Left renal pelvis (tissue), 4 donors: Measurements from ENCODE around the gene IL34. TPM values are rescaled to one million over a fixed set of nuclear protein-coding genes. Genes with fewer than 3 reads are reported as not detected.

ENCODE experiments used
- DNase-seq, 4 donors: peaks; one replicate each; pipeline ENCODE4 v3.0.0-alpha.2; 2013; ENCODE audit warnings: low read depth in 4 of 4, low spot score in 3 of 4
- polyA plus RNA-seq, 4 donors: library from polyadenylated mRNA; unstranded; fragments of 120-200 nt; gene quantifications; one replicate each; pipeline ENCODE4 v1.2.1, GENCODE V29; 2013; ENCODE audit not compliant: insufficient read length in 4 of 4

Gene IL34
- polyA plus RNA-seq, 4 donors, result 1.0 to 5.5 (median 1.1) TPM

DNA sequence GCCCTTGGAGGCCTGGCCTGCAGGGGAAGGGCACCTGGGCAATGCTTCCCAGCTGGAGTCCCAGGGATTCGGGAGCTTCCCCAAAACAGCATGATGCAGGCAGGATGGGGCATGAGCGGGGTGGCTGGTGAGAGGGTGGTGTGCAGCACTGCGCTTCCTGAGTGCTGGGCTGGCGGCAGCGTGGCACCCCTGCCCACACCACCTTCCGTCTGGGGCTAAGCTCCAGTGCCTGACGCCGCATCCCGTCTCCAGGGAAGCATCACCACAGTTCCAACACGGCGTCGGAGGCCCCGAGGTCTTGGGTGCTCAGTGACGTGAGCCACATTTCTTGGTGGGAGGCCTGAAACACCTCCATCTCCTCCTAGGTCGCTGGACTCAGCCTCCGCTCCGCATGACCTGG lies 53.3 kb downstream of the IL34 start:
- no peak for DNase-seq

DNA sequence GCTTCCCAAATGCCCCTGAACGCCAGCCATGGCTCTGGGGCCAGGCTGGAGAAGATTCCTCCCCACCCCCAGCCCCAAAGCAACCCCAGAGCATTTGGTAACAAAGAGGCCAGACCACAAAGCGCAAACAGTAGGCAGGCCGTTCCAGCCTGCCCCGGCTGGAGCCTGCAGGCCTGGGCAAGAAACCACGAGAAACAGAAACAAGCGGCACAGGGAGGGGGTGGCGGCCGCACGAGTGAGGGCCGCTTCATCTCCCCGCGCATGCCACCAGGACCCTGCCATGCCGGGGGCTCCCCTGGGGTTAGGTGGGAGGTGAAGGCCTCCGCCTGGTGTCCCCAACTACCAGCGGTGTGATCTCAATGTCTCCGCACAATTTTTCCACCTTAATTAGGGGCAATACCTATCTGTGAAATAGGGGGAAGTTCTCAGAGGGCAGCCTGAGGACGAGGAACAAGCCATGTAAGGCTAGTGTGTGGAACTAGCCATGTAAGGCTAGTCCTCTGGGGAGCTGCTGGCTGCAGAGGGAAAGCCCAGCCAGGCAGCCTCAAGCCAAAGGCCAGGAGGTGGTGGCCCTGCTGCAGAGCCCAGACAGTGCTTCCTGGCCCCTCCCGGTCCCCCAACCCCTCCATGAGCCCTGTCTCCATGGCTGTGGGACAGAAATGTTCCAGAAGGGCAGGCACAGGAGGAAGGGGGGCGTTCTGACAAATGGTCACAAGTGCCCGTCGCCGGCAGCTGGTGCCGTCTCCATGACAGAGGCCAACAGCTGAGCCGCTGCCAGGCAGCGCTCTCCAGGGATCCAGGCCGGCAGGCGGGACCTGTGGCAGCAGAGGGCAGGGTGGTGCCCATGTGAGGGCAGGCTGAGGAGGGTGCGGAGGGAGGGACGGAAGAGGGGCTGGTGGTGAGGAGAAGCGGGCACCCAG lies 54.0 kb downstream of the IL34 start:
- no peak for DNase-seq

DNA sequence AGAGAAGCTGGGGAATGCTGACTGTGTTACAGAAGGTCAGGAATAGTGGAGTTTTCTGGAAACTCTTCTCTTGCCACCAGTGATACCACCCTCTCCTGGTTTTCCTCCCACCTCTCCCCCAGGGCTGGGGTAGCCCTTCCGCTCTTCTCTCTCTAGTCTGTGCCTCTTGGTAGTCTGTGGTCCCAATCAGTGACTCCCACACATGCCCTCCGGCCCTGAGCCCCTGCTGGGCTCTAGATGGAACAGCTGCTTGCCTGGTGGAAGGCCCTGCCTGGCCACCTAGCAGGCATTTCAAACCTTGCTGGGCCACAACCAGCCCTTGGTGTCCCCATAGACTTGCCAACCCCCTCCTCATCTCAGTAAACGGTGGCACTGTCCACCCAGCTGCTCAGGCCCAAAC lies 54.7 kb downstream of the IL34 start:
- DNase-seq, result no peak

DNA sequence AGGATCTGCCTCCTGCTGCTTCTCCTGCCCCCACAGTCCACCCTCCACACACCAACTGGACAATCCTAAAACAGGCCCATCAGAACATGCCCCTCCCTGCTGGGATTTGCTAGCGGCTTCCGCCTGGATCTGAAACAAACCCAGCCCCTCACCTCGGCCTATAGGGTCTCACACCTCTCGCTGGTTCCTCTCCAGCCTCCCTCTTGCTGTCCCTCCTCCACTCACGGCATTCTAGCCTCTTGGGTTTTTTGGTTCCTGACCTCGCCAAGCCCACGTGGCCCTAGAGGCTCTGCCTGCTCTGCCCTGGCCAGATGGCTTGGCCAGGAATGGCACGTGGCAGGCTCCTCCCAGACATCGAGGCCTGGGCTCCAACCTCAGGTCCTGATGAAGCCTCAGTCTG lies 55.2 kb downstream of the IL34 start:
- DNase-seq, result no peak

DNA sequence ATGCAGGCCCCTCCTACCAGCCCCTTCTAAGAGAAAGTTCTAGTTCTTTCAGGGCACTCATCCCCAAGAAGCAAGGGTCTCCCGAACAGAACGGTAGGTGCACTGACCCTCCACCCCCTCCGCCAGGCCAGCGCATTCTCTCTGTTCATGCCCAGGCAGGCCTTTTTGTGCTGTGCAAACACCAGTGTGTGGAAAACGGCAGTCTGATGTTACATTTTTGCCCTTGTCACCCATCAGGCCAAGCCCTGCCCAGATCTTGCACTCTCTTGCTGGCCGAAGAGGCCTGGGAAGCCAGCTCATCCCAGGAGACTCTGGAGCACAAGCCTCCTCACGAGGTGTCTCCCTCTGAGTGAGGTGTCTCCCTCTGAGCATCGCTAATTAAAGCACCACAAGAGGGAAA lies 55.6 kb downstream of the IL34 start:
- no peak for DNase-seq

DNA sequence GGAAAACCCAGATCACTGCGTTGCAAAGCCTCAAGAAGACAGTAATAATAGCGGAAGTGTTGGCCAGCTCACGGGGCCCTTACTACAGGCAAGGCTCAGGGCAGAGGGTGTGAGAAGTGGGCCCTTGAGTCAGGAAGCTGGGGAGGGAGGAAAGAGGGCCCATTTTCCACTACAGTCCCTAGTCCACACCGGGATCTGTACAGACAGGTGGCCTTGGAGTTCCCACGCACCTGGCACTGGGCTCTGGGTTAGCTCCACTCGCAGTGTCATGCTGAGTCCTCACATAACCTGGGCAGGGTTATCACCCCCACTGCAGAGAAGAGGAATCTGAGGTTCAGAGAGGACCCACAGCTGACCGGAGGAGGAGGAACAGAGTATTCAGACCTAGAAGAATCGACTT lies 56.3 kb downstream of the IL34 start:
- DNase-seq, result no peak

DNA sequence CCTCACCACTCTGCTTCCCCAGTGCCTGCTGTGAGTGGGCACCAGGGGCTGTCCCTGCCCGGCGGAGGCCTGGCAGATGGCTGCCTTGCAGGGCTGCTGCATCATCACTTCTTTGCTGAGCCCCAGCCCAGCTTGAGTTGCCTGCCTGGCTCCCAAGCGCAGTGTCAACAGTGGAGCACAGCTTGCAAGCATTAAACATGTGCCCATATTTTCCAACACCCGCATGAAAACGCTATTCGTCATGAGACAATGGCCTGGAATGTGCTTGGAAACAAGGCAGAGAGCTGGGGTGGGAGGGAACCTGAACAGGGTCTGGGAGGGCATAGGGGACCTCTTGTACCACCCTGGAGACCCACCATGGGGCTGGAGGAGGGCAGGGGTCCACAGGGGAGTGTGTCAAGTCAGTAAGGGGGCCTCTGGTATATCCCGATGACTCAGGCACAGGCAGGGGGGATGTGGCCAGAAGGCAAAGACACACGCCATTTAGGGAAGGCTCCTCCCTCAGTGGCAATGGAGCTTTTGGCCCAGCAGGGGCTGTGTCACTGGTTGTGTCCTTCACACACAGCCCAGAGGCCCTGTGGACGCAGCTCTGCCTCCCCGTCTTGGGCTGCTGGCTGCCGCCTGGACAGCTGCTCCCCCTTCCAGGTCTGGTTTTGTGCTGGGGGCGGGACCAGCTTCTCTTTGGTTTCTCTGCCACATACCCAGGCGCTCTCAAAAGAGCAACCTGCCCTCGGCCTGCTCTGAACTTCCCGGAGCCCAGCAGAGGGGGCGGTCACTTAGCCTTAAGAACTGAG lies 56.9 kb downstream of the IL34 start:
- DNase-seq, result no peak

DNA sequence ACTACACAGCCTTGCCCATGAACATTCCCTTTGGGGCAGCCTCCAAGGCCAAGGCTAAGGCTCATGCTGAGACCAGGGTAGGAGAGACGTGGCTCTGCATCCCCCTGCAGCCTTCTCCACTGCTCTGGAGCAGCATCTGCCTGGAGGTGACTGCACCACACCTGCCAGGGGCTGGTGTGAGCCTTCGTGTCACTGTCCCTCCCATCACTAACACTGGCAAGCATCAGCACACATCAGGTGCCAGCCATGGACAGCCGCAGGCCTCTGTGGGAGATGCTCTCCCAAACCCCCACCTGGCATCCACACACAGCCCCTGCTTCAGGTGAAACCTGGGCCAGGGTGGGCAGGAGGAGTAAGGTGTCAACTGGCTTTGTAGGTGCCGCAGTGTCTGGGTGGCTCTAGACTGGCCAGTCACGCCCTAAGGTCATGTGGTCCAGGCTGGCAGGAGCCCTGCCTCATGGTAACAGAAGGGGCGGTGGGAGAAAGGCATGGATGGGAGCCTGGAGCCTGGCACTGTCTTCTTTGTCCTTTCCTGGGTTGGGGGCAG lies 57.5 kb downstream of the IL34 start:
- no peak for DNase-seq

DNA sequence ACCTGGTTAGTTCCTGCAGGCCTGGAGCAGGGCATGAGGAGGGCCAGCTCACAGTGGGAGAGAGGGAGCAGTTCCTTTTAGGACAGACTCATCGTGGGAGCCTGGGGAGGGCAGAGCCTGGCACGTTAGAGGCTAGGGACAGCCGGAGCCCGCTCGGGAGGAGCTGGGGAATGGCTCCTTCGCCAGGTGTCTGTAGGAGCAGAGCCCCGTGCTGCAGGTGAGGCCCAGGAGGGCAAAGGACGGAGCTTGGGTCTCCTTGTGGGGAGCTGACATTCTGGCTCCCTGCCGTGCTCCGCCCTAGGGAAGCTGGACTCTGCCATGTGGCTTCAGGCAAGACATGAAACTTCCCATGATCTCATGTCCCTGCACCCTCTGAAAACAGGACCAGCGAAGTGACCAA lies 58.2 kb downstream of the IL34 start:
- DNase-seq, result no peak

DNA sequence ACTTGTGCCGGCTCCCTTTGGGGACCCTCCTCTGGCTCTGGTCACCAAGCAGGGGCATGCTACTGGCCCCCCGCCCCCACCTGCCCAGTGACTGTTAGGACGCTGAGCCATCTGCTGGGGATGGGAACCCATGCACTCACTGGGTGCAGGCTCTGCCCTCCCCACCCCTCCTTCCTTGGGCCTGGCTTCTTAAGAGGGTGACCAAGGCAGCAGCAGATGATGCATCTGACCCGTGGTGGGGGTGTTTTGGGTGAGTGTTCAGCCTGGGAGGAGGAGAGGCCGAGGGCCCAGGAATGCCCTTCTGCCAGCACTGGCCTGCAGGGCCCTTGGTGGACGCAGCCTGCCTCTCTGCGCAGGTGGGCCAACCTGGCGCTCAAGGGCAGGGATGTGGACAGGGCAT lies 58.7 kb downstream of the IL34 start:
- DNase-seq, result no peak

DNA sequence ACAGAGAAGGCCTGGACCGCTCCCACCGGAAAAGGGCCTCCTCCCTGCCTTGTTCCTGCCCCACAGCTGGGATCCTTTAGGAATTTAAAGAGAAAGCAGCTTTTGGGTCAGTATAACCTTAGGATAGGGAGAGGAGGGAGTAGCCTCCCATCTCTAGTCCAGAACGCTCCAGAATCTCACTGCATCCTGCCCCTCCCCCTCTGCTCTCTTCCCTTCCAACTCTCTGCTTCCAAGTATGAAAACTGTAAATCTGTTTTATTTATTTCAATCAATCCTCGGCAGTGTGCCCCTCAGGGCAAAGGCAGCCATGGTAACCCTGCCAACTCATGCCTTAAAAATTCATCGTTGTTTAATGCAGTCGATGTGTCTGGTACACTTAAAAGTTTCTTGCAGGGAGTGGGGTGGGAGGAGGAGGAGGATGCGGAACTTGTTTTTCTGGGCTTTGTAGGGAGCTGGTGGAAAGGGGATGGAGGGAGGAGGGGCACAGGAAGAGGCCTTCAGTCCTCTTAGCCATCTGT lies 60.6 kb downstream of the IL34 start:
- no peak for DNase-seq

DNA sequence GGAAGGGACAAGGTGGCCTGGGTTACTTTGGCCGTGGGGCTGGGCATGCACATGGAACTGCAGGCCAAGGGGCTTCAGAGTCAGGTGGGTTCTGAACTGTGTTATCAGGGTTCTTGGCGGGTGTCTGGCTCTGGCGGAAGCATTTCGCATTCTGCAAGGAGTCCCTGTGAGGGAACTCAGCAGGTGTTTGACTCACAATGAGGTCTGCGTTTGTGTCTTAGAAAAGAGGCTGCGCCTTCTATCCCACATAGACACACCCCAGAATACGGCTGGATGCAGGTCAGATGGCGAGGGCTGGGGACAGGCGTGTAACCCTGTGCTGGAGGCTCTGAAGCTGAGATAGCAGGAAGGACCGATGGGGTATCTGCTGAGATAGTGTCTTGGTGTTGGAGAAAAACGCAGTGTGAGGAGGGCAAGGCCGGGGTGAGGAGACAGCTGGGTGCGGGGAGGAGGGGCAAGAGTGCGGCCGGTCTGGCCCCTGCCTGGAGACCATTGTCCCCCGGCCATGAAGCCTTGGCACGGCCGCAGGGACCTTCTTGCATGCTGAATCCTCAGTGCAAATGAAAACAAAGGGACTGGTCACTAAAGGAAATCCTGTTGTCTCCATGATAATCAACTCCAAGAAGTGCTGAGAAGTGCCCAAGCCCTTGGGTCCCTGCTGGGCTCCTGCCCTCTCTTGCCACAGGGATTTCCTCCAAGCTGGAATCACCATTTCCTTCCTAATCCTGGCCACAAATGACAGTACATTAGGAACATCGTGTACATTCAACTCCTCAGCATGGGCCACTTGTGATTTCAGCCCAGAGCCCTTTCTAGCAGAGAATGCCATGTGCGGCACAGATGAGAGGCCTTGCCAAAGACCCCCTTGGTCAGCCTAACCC lies 62.2 kb downstream of the IL34 start:
- no peak for DNase-seq

DNA sequence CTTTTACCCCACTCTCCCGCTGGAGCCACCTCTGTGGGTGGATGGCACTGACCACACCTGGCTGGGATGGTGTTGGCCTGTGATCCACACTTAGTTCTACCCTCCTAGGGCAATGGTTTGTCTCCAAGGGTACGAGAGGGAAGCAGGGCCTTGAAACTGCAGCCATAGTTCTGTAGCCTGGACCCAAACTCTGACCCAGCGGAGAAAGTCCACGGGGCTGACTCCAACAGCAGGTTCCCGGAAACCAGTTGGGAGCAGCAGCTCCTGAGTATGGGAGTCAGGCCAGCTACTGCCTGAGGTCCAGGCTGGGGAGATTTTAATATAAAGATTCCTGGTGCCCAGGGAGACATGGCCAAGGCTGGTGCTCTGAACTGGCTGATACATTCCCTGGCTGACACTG lies 63.1 kb downstream of the IL34 start:
- no peak for DNase-seq

DNA sequence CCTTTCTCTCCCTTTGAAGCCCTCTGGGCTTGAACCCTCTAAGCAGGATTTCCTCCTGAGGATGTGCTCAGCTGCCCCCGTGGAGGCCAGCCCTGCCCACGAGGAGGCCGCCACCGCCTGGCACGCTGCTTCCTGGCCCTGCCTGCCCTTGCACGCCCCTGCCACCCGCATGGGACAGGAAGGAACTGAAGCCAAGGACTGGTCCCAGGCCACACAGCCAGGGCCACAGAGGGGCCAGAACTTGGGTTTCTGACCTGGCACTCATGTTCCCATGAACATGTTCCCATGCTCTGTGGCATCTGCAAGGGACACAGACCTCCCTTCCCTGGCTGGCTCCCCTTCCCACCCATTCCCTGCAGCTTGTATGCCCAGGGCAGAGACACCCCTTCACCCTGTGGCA lies 63.6 kb downstream of the IL34 start:
- no peak for DNase-seq

Other genes starting within 250 kb of the IL34 start
- gene ST3GAL2, start 207.5 kb upstream of the IL34 start, polyA plus RNA-seq, result 10 to 100 TPM; 22.3 to 35.3 (median 28.4) TPM
- gene FCSK, start 192.0 kb upstream of the IL34 start, polyA plus RNA-seq, result 10 to 100 TPM; 11.6 to 19.4 (median 14.2) TPM
- 10 to 100 TPM; 48.3 to 73.2 (median 64.1) TPM for gene COG4, start 123.0 kb upstream of the IL34 start, polyA plus RNA-seq
- 100 to 1,000 TPM; 330 to 417 (median 379) TPM for gene SF3B3, start 122.7 kb upstream of the IL34 start, polyA plus RNA-seq
- 10 to 100 TPM; 41.6 to 48.8 (median 45.2) TPM for gene MTSS2, start 39.5 kb downstream of the IL34 start, polyA plus RNA-seq
- gene VAC14, start 154.6 kb downstream of the IL34 start, polyA plus RNA-seq, result 10 to 100 TPM; 24.3 to 42.0 (median 37.9) TPM